Left renal cortex interstitium (tissue), 4 donors: ENCODE results near the gene CSMD2. TPM values are rescaled to one million over a fixed set of nuclear protein-coding genes. Genes with fewer than 3 reads are reported as not detected.

Experiments used
- DNase-seq, 4 donors: peaks; one replicate each; pipeline ENCODE4 v3.0.0-alpha.2; 2013; ENCODE audit warnings: low read depth in 4 of 4, low spot score in 2 of 4, missing footprints in 1 of 4
- polyA plus RNA-seq, 4 donors: library from polyadenylated mRNA; unstranded; fragments of 120-200 nt; gene quantifications; one replicate each; pipeline ENCODE4 v1.2.1, GENCODE V29; 2013; ENCODE audit not compliant: insufficient read length in 4 of 4

Gene CSMD2
- polyA plus RNA-seq, 4 donors, result 0.60 to 1.4 (median 0.92) TPM

- DNase-seq, result no peak
Observed at GRCh38 chr1:33828059-33828458, 337.0 kb downstream of the CSMD2 start.

GRCh38 chr1:33826711-33827110, 338.3 kb downstream of the CSMD2 start:
- no peak for DNase-seq

- no peak for DNase-seq
Observed at GRCh38 chr1:33826311-33826710, 338.7 kb downstream of the CSMD2 start.

GRCh38 chr1:33825506-33825905, 339.5 kb downstream of the CSMD2 start:
- no peak for DNase-seq

- no peak for DNase-seq
Observed at GRCh38 chr1:33824971-33825370, 340.1 kb downstream of the CSMD2 start.

GRCh38 chr1:33824321-33824720, 340.7 kb downstream of the CSMD2 start:
- no peak for DNase-seq

GRCh38 chr1:33823830-33824229, 341.2 kb downstream of the CSMD2 start:
- DNase-seq, result no peak

- no peak for DNase-seq
Observed at GRCh38 chr1:33823401-33823800, 341.6 kb downstream of the CSMD2 start.

GRCh38 chr1:33822396-33822795, 342.6 kb downstream of the CSMD2 start:
- DNase-seq, result no peak

- DNase-seq, result no peak
Observed at GRCh38 chr1:33821291-33821690, 343.7 kb downstream of the CSMD2 start.

GRCh38 chr1:33820804-33821203, 344.2 kb downstream of the CSMD2 start:
- no peak for DNase-seq

- no peak for DNase-seq
Observed at GRCh38 chr1:33819913-33820311, 345.1 kb downstream of the CSMD2 start.

- DNase-seq, result no peak
Observed at GRCh38 chr1:33819290-33819912, 345.6 kb downstream of the CSMD2 start.

- no peak for DNase-seq
Observed at GRCh38 chr1:33818071-33818470, 347.0 kb downstream of the CSMD2 start.

GRCh38 chr1:33815061-33815460, 350.0 kb downstream of the CSMD2 start:
- DNase-seq, result no peak

- DNase-seq, result no peak
Observed at GRCh38 chr1:33814166-33814565, 350.9 kb downstream of the CSMD2 start.

GRCh38 chr1:33810571-33810970, 354.5 kb downstream of the CSMD2 start:
- no peak for DNase-seq

- DNase-seq, result no peak
Observed at GRCh38 chr1:33805988-33806387, 359.0 kb downstream of the CSMD2 start.

- no peak for DNase-seq
Observed at GRCh38 chr1:33802268-33802667, 362.8 kb downstream of the CSMD2 start.

GRCh38 chr1:33797849-33798248, 367.2 kb downstream of the CSMD2 start:
- DNase-seq, result no peak

- DNase-seq, result no peak
Observed at GRCh38 chr1:33792651-33793050, 372.4 kb downstream of the CSMD2 start.

GRCh38 chr1:33792216-33792615, 372.8 kb downstream of the CSMD2 start:
- DNase-seq, result no peak

GRCh38 chr1:33791251-33791650, 373.8 kb downstream of the CSMD2 start:
- DNase-seq, result no peak
